NCI-H226 (cell line): Measurements from ENCODE around the gene SHISA3.

Experiments
- DNase-seq: peaks from one replicate; pipeline ENCODE4 v3.0.0-alpha.2; 2015

The SHISA3 gene

GRCh38 chr4:42392436-42392835 is 4.9 kb upstream of the SHISA3 start:
- no peak for DNase-seq

- no peak for DNase-seq
Observed at GRCh38 chr4:42395595-42395994, 1.7 kb upstream of the SHISA3 start.

- no peak for DNase-seq
Observed at GRCh38 chr4:42396361-42396751, 932 bp upstream of the SHISA3 start.

GRCh38 chr4:42397635-42398170 is 415 bp downstream of the SHISA3 start:
- no peak for DNase-seq

- no peak for DNase-seq
Observed at GRCh38 chr4:42398171-42398870, 1.0 kb downstream of the SHISA3 start.

GRCh38 chr4:42398871-42399331 is 1.6 kb downstream of the SHISA3 start:
- no peak for DNase-seq

- DNase-seq, result no peak
Observed at GRCh38 chr4:42399393-42399792, 2.1 kb downstream of the SHISA3 start.

GRCh38 chr4:42401171-42401570 is 3.9 kb downstream of the SHISA3 start:
- no peak for DNase-seq

- DNase-seq, result no peak
Observed at GRCh38 chr4:42404001-42404400, 6.7 kb downstream of the SHISA3 start.

GRCh38 chr4:42410446-42410845 is 13.2 kb downstream of the SHISA3 start:
- no peak for DNase-seq

GRCh38 chr4:42411803-42412202 is 14.5 kb downstream of the SHISA3 start:
- no peak for DNase-seq

- DNase-seq, result peak; percentile 46
Observed at GRCh38 chr4:42412251-42412650, 15.0 kb downstream of the SHISA3 start.

GRCh38 chr4:42415281-42415680 is 18.0 kb downstream of the SHISA3 start:
- no peak for DNase-seq

- DNase-seq, result no peak
Observed at GRCh38 chr4:42416017-42416416, 18.7 kb downstream of the SHISA3 start.

GRCh38 chr4:42417550-42417949 is 20.3 kb downstream of the SHISA3 start:
- no peak for DNase-seq

GRCh38 chr4:42420140-42420539 is 22.9 kb downstream of the SHISA3 start:
- peak; percentile 5 for DNase-seq

GRCh38 chr4:42425146-42426065 is 28.1 kb downstream of the SHISA3 start:
- DNase-seq, result no peak

GRCh38 chr4:42428036-42428435 is 30.7 kb downstream of the SHISA3 start:
- no peak for DNase-seq

GRCh38 chr4:42436928-42437565 is 39.8 kb downstream of the SHISA3 start:
- no peak for DNase-seq

- DNase-seq, result no peak
Observed at GRCh38 chr4:42440083-42440482, 42.8 kb downstream of the SHISA3 start.

GRCh38 chr4:42442601-42443000 is 45.3 kb downstream of the SHISA3 start:
- DNase-seq, result no peak

- no peak for DNase-seq
Observed at GRCh38 chr4:42445038-42445437, 47.8 kb downstream of the SHISA3 start.

- no peak for DNase-seq
Observed at GRCh38 chr4:42446823-42447222, 49.5 kb downstream of the SHISA3 start.
